Tibial nerve (tissue), 4 donors: ENCODE data around the gene NFAM1.

Experiments
- EP300 ChIP-seq, 2 donors: sonication (generic); formaldehyde crosslinking; IDR thresholded peaks; one replicate each; pipeline ENCODE4 v1.6.1; 2017; ENCODE audit warnings: antibody characterized with exemption in 2 of 2, mild to moderate bottlenecking in 1 of 2
- POLR2A ChIP-seq, 2 donors: fragments of 450-650 bp; IDR thresholded peaks; one replicate each; pipeline ENCODE4 v1.6.1; 2017; ENCODE audit warnings: antibody characterized with exemption in 2 of 2, mild to moderate bottlenecking in 2 of 2, moderate library complexity in 2 of 2
- TF ChIP-seq, protein P1 (sequence below), 5 experiments: fragments of 200-600 bp in 3 of 5; fragments of 450-650 bp in 2 of 5; sonication (generic) in 3 of 5; IDR thresholded peaks; one replicate each; pipeline ENCODE4 v1.5.1; 2016 to 2019; ENCODE audit warnings: antibody characterized with exemption in 5 of 5, mild to moderate bottlenecking in 3 of 5, moderate library complexity in 2 of 5

DNA sequence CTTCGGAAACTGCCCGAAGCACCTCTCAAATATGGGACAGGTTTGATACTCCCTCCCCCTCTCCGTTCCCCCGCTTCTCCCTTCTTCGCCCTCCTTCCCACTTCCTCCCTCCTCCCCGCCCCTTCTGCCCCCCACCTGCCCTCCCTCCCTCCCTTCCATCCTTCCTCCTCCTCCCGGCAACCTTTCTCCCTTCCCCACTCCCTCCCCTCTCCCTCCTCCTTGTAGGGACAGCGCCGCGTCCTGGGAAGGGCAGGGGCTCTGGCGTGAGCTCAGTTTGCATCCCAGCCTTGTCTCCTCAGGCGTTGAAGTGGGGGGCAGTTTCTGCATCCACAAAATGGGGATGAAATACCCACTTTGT lies 6.1 kb upstream of the NFAM1 start:
- TF ChIP-seq, protein P1, sequence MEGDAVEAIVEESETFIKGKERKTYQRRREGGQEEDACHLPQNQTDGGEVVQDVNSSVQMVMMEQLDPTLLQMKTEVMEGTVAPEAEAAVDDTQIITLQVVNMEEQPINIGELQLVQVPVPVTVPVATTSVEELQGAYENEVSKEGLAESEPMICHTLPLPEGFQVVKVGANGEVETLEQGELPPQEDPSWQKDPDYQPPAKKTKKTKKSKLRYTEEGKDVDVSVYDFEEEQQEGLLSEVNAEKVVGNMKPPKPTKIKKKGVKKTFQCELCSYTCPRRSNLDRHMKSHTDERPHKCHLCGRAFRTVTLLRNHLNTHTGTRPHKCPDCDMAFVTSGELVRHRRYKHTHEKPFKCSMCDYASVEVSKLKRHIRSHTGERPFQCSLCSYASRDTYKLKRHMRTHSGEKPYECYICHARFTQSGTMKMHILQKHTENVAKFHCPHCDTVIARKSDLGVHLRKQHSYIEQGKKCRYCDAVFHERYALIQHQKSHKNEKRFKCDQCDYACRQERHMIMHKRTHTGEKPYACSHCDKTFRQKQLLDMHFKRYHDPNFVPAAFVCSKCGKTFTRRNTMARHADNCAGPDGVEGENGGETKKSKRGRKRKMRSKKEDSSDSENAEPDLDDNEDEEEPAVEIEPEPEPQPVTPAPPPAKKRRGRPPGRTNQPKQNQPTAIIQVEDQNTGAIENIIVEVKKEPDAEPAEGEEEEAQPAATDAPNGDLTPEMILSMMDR (IDR thresholded peaks at IDR 0.05), result no peak
- TF ChIP-seq EP300 (IDR thresholded peaks at IDR 0.05) (no peak), POLR2A (IDR thresholded peaks at IDR 0.05) (no peak)
